H1 (cell line): ENCODE results near the gene TEAD1. TPM values are rescaled to one million over a fixed set of nuclear protein-coding genes. Genes with fewer than 3 reads are reported as not detected.
A peak's percentile ranks its signal among the peaks of the same experiment; 100 is the strongest.

ENCODE experiments used
- CTCF ChIA-PET: fragments of 300-600 bp; sonication (Branson Sonifier 250); formaldehyde crosslinking; loops from one replicate; lab custom pipeline; 2021; ENCODE audit not compliant: partially characterized antibody; lab: Charles Lee
- POLR2A ChIA-PET: fragments of 300-600 bp; sonication (Branson Sonifier 250); formaldehyde crosslinking; loops from one replicate; lab custom pipeline; 2021; ENCODE audit warnings: inconsistent platforms; ENCODE audit not compliant: partially characterized antibody; lab: Charles Lee
- DNase-seq, 2 experiments: peaks; one replicate each; pipeline versions ENCODE4 v3.0.0 to v3.0.0-alpha.2; 2010 to 2022; ENCODE audit warnings: low spot score in 2 of 2, low read depth in 1 of 2, mixed read lengths in 1 of 2
- FAIRE-seq: peaks from 2 replicates; lab custom pipeline; 2011; peaks lifted over from hg19 to GRCh38; lab: Jason Lieb, UNC
- H2AFZ ChIP-seq: 2 replicates; pipeline ENCODE4 v1.8.1; 2012; ENCODE audit warnings: low read length, inconsistent platforms
- H2AK5ac ChIP-seq: 2 replicates; pipeline ENCODE4 v1.6.1; 2013; ENCODE audit warnings: low read depth, low read length
- H2BK120ac ChIP-seq: replicated peaks from 2 replicates; pipeline ENCODE3; 2013; ENCODE audit warnings: low read depth, low read length, inconsistent platforms
- H2BK12ac ChIP-seq: 2 replicates; pipeline ENCODE4 v1.6.1; 2013; ENCODE audit warnings: low read depth, low read length
- H2BK15ac ChIP-seq: 2 replicates; pipeline ENCODE4 v1.6.1; 2013; ENCODE audit warnings: low read length
- H2BK20ac ChIP-seq: 2 replicates; pipeline ENCODE4 v1.6.1; 2013; ENCODE audit warnings: low read length
- H2BK5ac ChIP-seq: 2 replicates; pipeline ENCODE4 v1.6.1; 2013; ENCODE audit warnings: low read depth, low read length
- H3K14ac ChIP-seq: 2 replicates; pipeline ENCODE4 v1.6.1; 2013; ENCODE audit warnings: inconsistent platforms; ENCODE audit not compliant: insufficient read length
- H3K18ac ChIP-seq: 2 replicates; pipeline ENCODE4 v1.6.1; 2013; ENCODE audit warnings: low read length; ENCODE audit errors: extremely low read depth
- H3K23ac ChIP-seq: 2 replicates; pipeline ENCODE4 v1.6.1; 2013; ENCODE audit warnings: inconsistent platforms; ENCODE audit not compliant: insufficient read length
- H3K23me2 ChIP-seq: 2 replicates; pipeline ENCODE4 v1.6.1; 2013; ENCODE audit warnings: low read depth, low read length
- H3K27ac ChIP-seq: 2 replicates; pipeline ENCODE4 v1.6.1; 2011; ENCODE audit warnings: low read depth, low read length, inconsistent platforms
- H3K27me3 ChIP-seq, 4 experiments: replicated peaks in 1 of 4; 1 replicate in 1 of 4; 2 replicates in 3 of 4; pipeline versions ENCODE4 v1.6.1 to v1.8.1; 2011 to 2013; ENCODE audit warnings: low read length in 3 of 4, mild to moderate bottlenecking in 3 of 4, inconsistent platforms in 2 of 4, mixed read lengths in 2 of 4, moderate library complexity in 1 of 4; ENCODE audit not compliant: control insufficient read depth in 3 of 4, insufficient read depth in 3 of 4; ENCODE audit errors: extremely low read depth in 1 of 4
- H3K36me3 ChIP-seq, 4 experiments: 2 replicates each; pipeline versions ENCODE4 v1.6.1 to v1.8.1; 2011 to 2013; ENCODE audit warnings: mild to moderate bottlenecking in 4 of 4, low read length in 3 of 4, moderate library complexity in 2 of 4, control low read depth in 1 of 4, inconsistent platforms in 1 of 4; ENCODE audit not compliant: insufficient read depth in 4 of 4, control insufficient read depth in 2 of 4
- H3K4ac ChIP-seq: replicated peaks from 2 replicates; pipeline ENCODE3; 2013; ENCODE audit warnings: low read length, low read depth, mixed read lengths, inconsistent platforms; ENCODE audit not compliant: insufficient read length
- H3K4me1 ChIP-seq, 4 experiments: replicated peaks in 1 of 4; 1 replicate in 1 of 4; 2 replicates in 3 of 4; pipeline versions ENCODE4 v1.6.1 to v1.8.1; 2011 to 2013; ENCODE audit warnings: low read length in 3 of 4, inconsistent platforms in 2 of 4, mixed read lengths in 1 of 4; ENCODE audit not compliant: insufficient read depth in 4 of 4, control insufficient read depth in 3 of 4
- H3K4me2 ChIP-seq, 2 experiments: 2 replicates each; pipeline versions ENCODE4 v1.6.1 to v1.8.1; 2011 to 2013; ENCODE audit warnings: low read depth in 2 of 2, low read length in 2 of 2, control low read depth in 1 of 2, inconsistent platforms in 1 of 2, mild to moderate bottlenecking in 1 of 2; ENCODE audit not compliant: insufficient read depth in 1 of 2
- H3K4me3 ChIP-seq, 4 experiments: fragments of 200-600, 300-600 bp in 1 of 4; sonication (generic), shearing (Covaris generic), sonication (Bioruptor Twin) in 1 of 4; 2 replicates each; pipeline versions ENCODE4 v1.5.1 to v1.8.1; 2011 to 2016; ENCODE audit warnings: low read length in 4 of 4, low read depth in 3 of 4, control low read depth in 2 of 4, inconsistent platforms in 2 of 4, mild to moderate bottlenecking in 2 of 4, mixed read lengths in 1 of 4, moderate library complexity in 1 of 4; ENCODE audit not compliant: insufficient read depth in 2 of 4; ENCODE audit errors: extremely low read depth in 1 of 4
- H3K56ac ChIP-seq: replicated peaks from 2 replicates; pipeline ENCODE3; 2013; ENCODE audit warnings: low read depth, mild to moderate bottlenecking, mixed read lengths, low read length, inconsistent platforms; ENCODE audit not compliant: insufficient read length
- H3K79me1 ChIP-seq: 2 replicates; pipeline ENCODE4 v1.6.1; 2013; ENCODE audit warnings: low read depth, low read length, control low read depth
- H3K79me2 ChIP-seq, 2 experiments: 2 replicates each; pipeline versions ENCODE4 v1.6.1 to v1.8.1; 2012 to 2013; ENCODE audit warnings: low read length in 2 of 2, mild to moderate bottlenecking in 2 of 2, inconsistent platforms in 1 of 2; ENCODE audit not compliant: insufficient read depth in 2 of 2, control insufficient read depth in 1 of 2
- H3K9ac ChIP-seq, 4 experiments: replicated peaks in 1 of 4; 1 replicate in 1 of 4; 2 replicates in 3 of 4; pipeline versions ENCODE4 v1.6.1 to v1.8.1; 2011 to 2013; ENCODE audit warnings: low read depth in 3 of 4, low read length in 3 of 4, control low read depth in 2 of 4, mild to moderate bottlenecking in 2 of 4, moderate library complexity in 2 of 4, inconsistent platforms in 1 of 4; ENCODE audit errors: extremely low read depth in 1 of 4
- H3K9me3 ChIP-seq, 2 experiments: 2 replicates each; pipeline versions ENCODE4 v1.6.1 to v1.8.1; 2012 to 2013; ENCODE audit warnings: mild to moderate bottlenecking in 2 of 2, moderate library complexity in 2 of 2, control low read depth in 1 of 2, inconsistent platforms in 1 of 2, low read depth in 1 of 2, low read length in 1 of 2, mixed read lengths in 1 of 2; ENCODE audit not compliant: insufficient read depth in 2 of 2
- H4K20me1 ChIP-seq, 2 experiments: replicated peaks in 1 of 2; 2 replicates each; pipeline versions ENCODE3 to v1.8.1; 2011 to 2013; ENCODE audit warnings: inconsistent platforms in 2 of 2, low read length in 2 of 2, mild to moderate bottlenecking in 1 of 2; ENCODE audit not compliant: insufficient read depth in 2 of 2, control insufficient read depth in 1 of 2
- H4K5ac ChIP-seq: 2 replicates; pipeline ENCODE4 v1.6.1; 2013; ENCODE audit warnings: low read length, low read depth, mixed read lengths, inconsistent platforms; ENCODE audit not compliant: insufficient read length
- H4K8ac ChIP-seq: 2 replicates; pipeline ENCODE4 v1.8.0; 2013; ENCODE audit warnings: mild to moderate bottlenecking, moderate library complexity, low read length, inconsistent platforms; ENCODE audit not compliant: insufficient read depth; ENCODE audit errors: extremely low read depth
- H4K91ac ChIP-seq: replicated peaks from 2 replicates; pipeline ENCODE3; 2013; ENCODE audit warnings: low read length, mixed read lengths, inconsistent platforms; ENCODE audit not compliant: insufficient read length
- CBX5 ChIP-seq: fragments of 300-800, 300-1000 bp; sonication (generic); IDR thresholded peaks from 2 replicates; pipeline ENCODE4 v1.7.1; 2016; ENCODE audit warnings: antibody characterized with exemption, low read length, low read depth
- CREB1 ChIP-seq: IDR thresholded peaks from 2 replicates; pipeline ENCODE4 v1.6.1; 2012; ENCODE audit warnings: inconsistent platforms
- RBBP5 ChIP-seq: IDR thresholded peaks from 2 replicates; pipeline ENCODE4 v1.7.1; 2012; ENCODE audit warnings: low read depth, mild to moderate bottlenecking, inconsistent platforms, low read length, moderate library complexity, borderline replicate concordance
- SRF ChIP-seq: IDR thresholded peaks from 2 replicates; pipeline ENCODE4 v1.6.1; 2011; ENCODE audit warnings: mild to moderate bottlenecking, low read depth, low read length, moderate library complexity
- TBP ChIP-seq: IDR thresholded peaks from 2 replicates; pipeline ENCODE4 v1.6.1; 2011; ENCODE audit warnings: low read depth, low read length, improper control_type of control experiment
- WGBS, 2 experiments: shearing (Covaris generic) in 1 of 2; methylation state at CpG; one replicate each; pipeline versions ENCODE4 v1.1.6 to v1.1.7; 2013 to 2015; ENCODE audit warnings: low lambda C conversion rate in 2 of 2, mixed read lengths in 2 of 2, inconsistent platforms in 1 of 2, low coverage in 1 of 2, missing lambda C conversion rate in 1 of 2; ENCODE audit not compliant: insufficient replicate concordance in 2 of 2, insufficient coverage in 1 of 2, insufficient read length in 1 of 2; ENCODE audit errors: extremely low coverage in 1 of 2, missing lambda C conversion rate in 1 of 2; 5-methylcytosine and 5-hydroxymethylcytosine counted together
- polyA plus RNA-seq, 7 experiments: library from polyadenylated mRNA; depleted of rRNA in 3 of 7; stranded (reverse) in 5 of 7; unstranded in 2 of 7; fragments of >200 nt in 5 of 7; fragments of 200-250 nt in 2 of 7; gene quantifications; 1 replicate in 5 of 7; 2 replicates in 1 of 7; 4 replicates in 1 of 7; pipeline versions ENCODE4 v1.2.1 to v1.2.3, GENCODE V29; 2011 to 2013; ENCODE audit warnings: missing spikeins in 2 of 7, mixed read lengths in 2 of 7
- total RNA-seq: library from RNA; stranded (reverse); fragmentation: NEBNext Ultra II Directional; extraction: Animal tissue kit (Norgen Biotek cat#: 25700); gene quantifications from 2 replicates; pipeline ENCODE4 v1.2.1, GENCODE V29; 2021
- TF ChIP-seq, protein P1 (sequence below): IDR thresholded peaks from 2 replicates; pipeline ENCODE4 v1.6.1; 2011; ENCODE audit warnings: low read depth, mild to moderate bottlenecking, low read length; ENCODE audit not compliant: insufficient read depth

TEAD1 gene
- total and polyA plus RNA-seq, 2 of the 8 experiments (the other 6 are each of a cell fraction or from before 2014, with no cell fraction given) = 15.6 to 67.4 TPM

DNA sequence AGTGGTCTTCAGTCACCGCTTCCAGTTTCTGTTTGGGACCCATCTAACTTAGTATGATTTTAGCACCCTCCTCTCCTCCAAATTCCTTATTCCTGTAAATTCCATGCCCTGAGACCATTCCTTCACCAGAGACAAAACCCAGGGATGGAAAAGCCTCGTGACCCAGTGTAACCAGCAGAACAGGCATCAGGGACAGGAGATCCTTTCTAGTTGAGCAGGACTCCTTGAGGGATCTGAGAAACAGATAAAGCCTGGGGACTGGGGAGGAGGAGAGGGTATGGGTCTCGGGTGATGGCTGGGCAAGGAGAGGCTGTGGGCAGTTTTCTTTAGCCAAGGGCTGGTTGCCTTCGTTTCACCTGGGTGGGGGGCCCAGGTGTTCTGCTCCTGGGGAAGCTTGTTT is 40.9 kb downstream of the TEAD1 start:
- Histone ChIP-seq H3K4me3 (no peak overlapping the region), H3K27ac (no peak overlapping the region), H3K4me1 (peaks cover 2 to 20% (median 10%) of the 10 kb centered on the region in 4 experiments), H2BK12ac (no peak overlapping the region), H3K4me2 (no peak overlapping the region), H4K91ac (no peak overlapping the region), H3K36me3 (no peaks in the 10 kb centered on the region; a peak in 1 of 8 replicates), H3K79me1 (peaks cover 9% of the 10 kb centered on the region), H3K4ac (no peak overlapping the region), H4K5ac (no peak overlapping the region), H2AFZ (no peak overlapping the region), H3K79me2 (peaks cover 9 to 88% of the 10 kb centered on the region in 2 experiments), H3K27me3 (no peaks in the 10 kb centered on the region), H3K23ac (no peak overlapping the region), H3K9ac (no peak overlapping the region), H2BK15ac (no peak overlapping the region), H2BK5ac (no peak overlapping the region), H3K18ac (no peak overlapping the region), H3K23me2 (no peaks in the 10 kb centered on the region), H4K20me1 (peaks cover 6 to 30% of the 10 kb centered on the region in 2 experiments), H2AK5ac (no peak overlapping the region), H4K8ac (no peak overlapping the region), H3K9me3 (no peaks in the 10 kb centered on the region), H3K56ac (no peak overlapping the region), H3K14ac (no peak overlapping the region), H2BK120ac (no peak overlapping the region), H2BK20ac (no peak overlapping the region)
- DNase-seq = peak in 1 of 2 experiments; percentile 40
- FAIRE-seq = no peak
- WGBS, 2 experiments = 77% methylated on average over 4 of the region's 4 CpGs; no CpG with 5 or more reads in 1 of the 2 experiments
- POLR2A ChIA-PET = no interaction called here
- CTCF ChIA-PET = no interaction called here
- TF ChIP-seq SRF (no peak), TBP (no peak), CBX5 (no peak), RBBP5 (no peak), CREB1 (no peak)
- TF ChIP-seq, protein P1, sequence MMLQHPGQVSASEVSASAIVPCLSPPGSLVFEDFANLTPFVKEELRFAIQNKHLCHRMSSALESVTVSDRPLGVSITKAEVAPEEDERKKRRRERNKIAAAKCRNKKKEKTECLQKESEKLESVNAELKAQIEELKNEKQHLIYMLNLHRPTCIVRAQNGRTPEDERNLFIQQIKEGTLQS = no peak
